HFFc6 (cell line): ENCODE results near the gene NAV3. TPM values are rescaled to one million over a fixed set of nuclear protein-coding genes. Genes with fewer than 3 reads are reported as not detected.
A peak's percentile ranks its signal among the peaks of the same experiment; 100 is the strongest.

Experiments used
- DNase-seq: peaks from one replicate; pipeline ENCODE4 v3.0.0-alpha.2; 2018
- H3K27ac Mint-ChIP-seq: 2 replicates; pipeline ENCODE4 v1.8.0; 2020; ENCODE audit warnings: mild to moderate bottlenecking, mixed read lengths
- H3K27me3 Mint-ChIP-seq: 2 replicates; pipeline ENCODE4 v1.8.0; 2021; ENCODE audit warnings: mild to moderate bottlenecking, moderate library complexity, mixed read lengths; ENCODE audit not compliant: insufficient read depth
- H3K36me3 Mint-ChIP-seq: 2 replicates; pipeline ENCODE4 v1.8.0; 2021; ENCODE audit warnings: low read depth, mixed read lengths
- H3K4me1 Mint-ChIP-seq: 2 replicates; pipeline ENCODE4 v1.8.0; 2020; ENCODE audit warnings: low read depth, mixed read lengths
- H3K4me3 Mint-ChIP-seq: 2 replicates; pipeline ENCODE4 v1.8.0; 2020; ENCODE audit warnings: mild to moderate bottlenecking, moderate library complexity, mixed read lengths
- H3K9me3 Mint-ChIP-seq: 2 replicates; pipeline ENCODE4 v1.8.0; 2020; ENCODE audit warnings: mild to moderate bottlenecking, mixed read lengths
- CTCF ChIP-seq: fragments of 200-600 bp; sonication (generic); IDR thresholded peaks from 2 replicates; pipeline ENCODE4 v1.5.0; 2021; ENCODE audit warnings: antibody characterized with exemption, mild to moderate bottlenecking
- total RNA-seq, 6 experiments: library from RNA; stranded (reverse); fragmentation: NEBNext Ultra II Directional; extraction: Animal tissue kit (Norgen Biotek cat#: 25700); gene quantifications; 2 replicates in 1 of 6; 3 replicates in 5 of 6; pipeline ENCODE4 v1.2.3, GENCODE V29; 2021

Gene NAV3
- total RNA-seq, 6 experiments from 2014 or later: 86.7 to 142 (median 107) TPM

- TF ChIP-seq CTCF: no peak
Measured at GRCh38 chr12:78081590-78082314, 251.1 kb downstream of the NAV3 start.

DNA sequence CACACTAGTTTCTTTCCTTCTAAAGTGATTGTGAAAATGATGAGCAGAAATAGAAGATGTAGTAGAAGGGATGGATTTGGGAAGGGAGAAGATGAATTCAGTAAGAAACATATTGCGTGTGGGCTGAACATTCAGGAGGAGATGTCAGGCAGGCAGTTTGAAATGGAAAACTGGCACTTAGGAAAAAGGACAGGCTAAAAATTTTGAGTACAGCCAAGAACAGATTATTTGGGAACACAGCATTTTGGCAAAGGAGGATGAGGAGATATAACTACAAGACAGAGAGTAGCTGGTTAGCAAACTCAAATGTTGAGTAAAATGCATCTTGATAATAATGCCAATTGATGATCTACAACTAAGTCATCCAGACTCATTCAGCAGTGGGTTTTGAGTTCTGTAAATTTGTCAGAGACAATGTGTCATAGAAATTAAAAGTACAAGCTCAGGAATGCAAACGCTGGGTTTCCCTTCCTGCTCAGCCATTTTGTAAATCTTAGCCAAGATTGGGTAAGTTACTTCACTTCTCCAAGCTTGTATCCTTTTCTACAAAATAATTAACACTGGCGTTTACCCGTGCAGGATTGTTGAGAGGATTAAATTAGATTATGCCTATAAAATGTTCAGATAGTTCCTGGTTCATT lies 255.0 kb downstream of the NAV3 start:
- Mint-ChIP-seq H3K4me3 (no peak overlapping the region), H3K36me3 (peaks cover 16% of the 10 kb centered on the region), H3K27me3 (peaks cover 4% of the 10 kb centered on the region; the same call in 1 of the 2 replicates), H3K4me1 (peaks cover 17% of the 10 kb centered on the region), H3K9me3 (no peaks in the 10 kb centered on the region), H3K27ac (no peak overlapping the region)
- DNase-seq: peak; percentile 49
- no peak for TF ChIP-seq CTCF

More at GRCh38 chr12:78081590-78082314, 251.1 kb downstream of the NAV3 start:
- DNase-seq: no peak
- no peak overlapping the region for H3K4me3 Mint-ChIP-seq
- no peaks in the 10 kb centered on the region for H3K9me3 Mint-ChIP-seq
- H3K4me1 Mint-ChIP-seq: no peaks in the 10 kb centered on the region; the same call in 1 of the 2 replicates
- H3K36me3 Mint-ChIP-seq: 0 out of 2 replicates have a peak, but pooled peaks cover 5% of the 10 kb centered on the region
- no peak overlapping the region for H3K27ac Mint-ChIP-seq
- peaks cover 4% of the 10 kb centered on the region; the same call in 1 of the 2 replicates for H3K27me3 Mint-ChIP-seq

DNA sequence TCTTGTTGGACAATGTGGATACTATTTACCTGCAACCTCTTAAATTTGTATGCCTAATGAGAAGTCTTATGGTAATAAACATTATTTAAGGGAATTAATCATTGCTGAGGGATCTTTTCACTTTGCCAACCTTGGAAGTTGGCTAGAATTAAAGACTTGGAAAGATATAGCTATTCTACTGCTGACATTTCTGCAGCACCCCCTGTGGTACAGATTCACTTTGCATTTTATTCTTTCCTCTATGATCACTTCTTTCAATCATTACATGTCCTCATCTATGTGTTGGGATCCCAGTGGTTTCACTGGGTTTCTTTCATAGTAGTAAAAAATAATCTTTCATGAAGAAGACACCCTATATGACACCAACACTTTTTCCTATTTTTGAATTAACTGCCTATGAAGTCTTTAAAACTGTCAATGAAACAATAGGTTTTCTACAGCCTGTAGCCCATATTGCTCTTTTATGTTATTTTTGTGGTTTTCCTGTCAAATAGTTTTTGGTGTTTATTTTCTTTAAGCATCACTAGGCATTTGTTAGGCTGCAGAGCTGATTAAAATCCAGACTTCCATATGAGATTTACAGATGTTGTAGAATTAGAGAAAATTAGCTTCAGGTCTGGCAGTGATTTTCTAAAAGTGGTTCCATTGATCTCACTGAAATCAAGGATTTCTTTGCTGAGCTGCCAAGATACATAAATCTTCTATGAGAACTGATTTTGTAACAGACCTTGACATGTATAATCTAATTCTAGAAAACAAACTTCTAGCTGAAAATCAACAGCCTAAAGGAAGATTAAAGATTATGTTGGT lies 256.1 kb downstream of the NAV3 start:
- Mint-ChIP-seq H3K27me3 (peaks cover 2% of the 10 kb centered on the region; the same call in 1 of the 2 replicates), H3K9me3 (no peaks in the 10 kb centered on the region), H3K36me3 (peaks cover 17% of the 10 kb centered on the region), H3K4me3 (0 out of 2 replicates have a peak overlapping the region, but pooled peaks have one; percentile 21), H3K27ac (peak overlapping the region; percentile 36; the same call in 1 of the 2 replicates), H3K4me1 (peaks cover 17% of the 10 kb centered on the region)
- DNase-seq: no peak
- TF ChIP-seq CTCF: peak; percentile 59

GRCh38 chr12:78087363-78087675 lies 256.6 kb downstream of the NAV3 start:
- no peak for TF ChIP-seq CTCF
- H3K9me3 Mint-ChIP-seq: no peaks in the 10 kb centered on the region
- peaks cover 17% of the 10 kb centered on the region for H3K4me1 Mint-ChIP-seq
- peak overlapping the region; percentile 36; the same call in 1 of the 2 replicates for H3K27ac Mint-ChIP-seq
- H3K36me3 Mint-ChIP-seq: peaks cover 21% of the 10 kb centered on the region
- 0 out of 2 replicates have a peak overlapping the region, but pooled peaks have one; percentile 21 for H3K4me3 Mint-ChIP-seq
- no peak for DNase-seq
- no peaks in the 10 kb centered on the region; the same call in 1 of the 2 replicates for H3K27me3 Mint-ChIP-seq

DNA sequence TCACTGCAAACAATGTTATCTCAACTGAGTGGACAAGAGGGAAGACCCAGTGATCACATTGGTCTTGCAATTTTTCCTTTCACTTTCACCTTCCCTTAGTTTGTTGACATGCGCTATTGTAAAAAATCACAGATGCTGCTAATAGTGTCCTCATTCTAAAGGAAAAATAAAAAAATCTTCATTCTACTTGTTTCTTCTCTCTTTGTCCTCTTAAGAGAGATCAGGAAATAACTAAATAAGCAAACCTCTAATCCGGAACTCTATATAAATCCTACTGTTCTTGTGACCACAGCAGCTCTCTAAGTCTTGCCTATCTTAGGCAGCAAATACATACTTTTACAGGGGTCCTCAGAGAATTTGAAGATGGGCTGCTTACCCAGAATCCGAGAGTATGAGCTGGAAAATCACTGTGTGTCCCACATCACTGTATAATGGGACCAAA lies 257.7 kb downstream of the NAV3 start:
- H3K36me3 Mint-ChIP-seq: peaks cover 25% of the 10 kb centered on the region
- H3K4me1 Mint-ChIP-seq: peaks cover 22% of the 10 kb centered on the region
- 0 out of 2 replicates have a peak overlapping the region, but pooled peaks have one; percentile 37 for H3K27ac Mint-ChIP-seq
- H3K27me3 Mint-ChIP-seq: no peaks in the 10 kb centered on the region; the same call in 1 of the 2 replicates
- no peak for DNase-seq
- H3K9me3 Mint-ChIP-seq: no peaks in the 10 kb centered on the region
- TF ChIP-seq CTCF: no peak
- peak overlapping the region; percentile 21; the same call in 1 of the 2 replicates for H3K4me3 Mint-ChIP-seq
